HepG2 (cell line): Measurements from ENCODE around the gene ANKRD22. TPM values are rescaled to one million over a fixed set of nuclear protein-coding genes. Genes with fewer than 3 reads are reported as not detected.

Experiments used
- ATAC-seq: fragments of 200-7000 bp; cut with Tn5 transposase; 3 replicates; pipeline ENCODE4 v1.9.1; 2020; ENCODE audit warnings: mild to moderate bottlenecking, moderate library complexity
- BruUV-seq: library from RNA; stranded (reverse); fragments of 400-500 nt; replicated peaks from 2 replicates; lab custom pipeline; 2021; lab: Mats Ljungman, UMichigan
- CTCF ChIA-PET: fragments of 300-600 bp; formaldehyde crosslinking; extraction: SDS; loops from one replicate; lab custom pipeline; 2021; ENCODE audit warnings: low total read pairs, inconsistent platforms, low intra/inter-chr PET ratio; lab: Yijun Ruan, JAX
- POLR2A ChIA-PET: fragments of 350-600 bp; sonication (Branson Sonifier 250); formaldehyde crosslinking; loops from one replicate; lab custom pipeline; 2020; ENCODE audit warnings: antibody characterized with exemption, inconsistent platforms; lab: Yijun Ruan, JAX
- DNase-seq: peaks from one replicate; pipeline ENCODE4 v3.0.0-alpha.2; 2015; ENCODE audit warnings: low spot score
- FAIRE-seq: peaks from 3 replicates; lab custom pipeline; 2011; peaks lifted over from hg19 to GRCh38; lab: Jason Lieb, UNC
- H2AFZ ChIP-seq: one replicate; pipeline ENCODE4 v1.6.1; 2011; ENCODE audit warnings: low read length, inconsistent platforms
- H3K27ac ChIP-seq: fragments of 300-600 bp; 3 replicates; pipeline ENCODE4 v1.8.0; 2011; ENCODE audit warnings: mixed run types, mild to moderate bottlenecking, mixed read lengths, low read length, inconsistent platforms; ENCODE audit not compliant: insufficient read depth; ENCODE audit errors: extremely low read length
- H3K27me3 ChIP-seq, 2 experiments: fragments of 200-600 bp in 1 of 2; 2 replicates in 1 of 2; 3 replicates in 1 of 2; pipeline versions ENCODE4 v1.6.0 to v1.8.0; 2011; ENCODE audit warnings: low read length in 2 of 2, mild to moderate bottlenecking in 2 of 2, moderate library complexity in 2 of 2, inconsistent platforms in 1 of 2; ENCODE audit not compliant: insufficient read depth in 2 of 2, control insufficient read depth in 1 of 2
- H3K36me3 ChIP-seq, 2 experiments: fragments of 200-600 bp in 1 of 2; replicated peaks in 1 of 2; 2 replicates in 1 of 2; 3 replicates in 1 of 2; pipeline versions ENCODE4 v1.5.1 to v1.8.0; 2011; ENCODE audit warnings: low read length in 2 of 2, inconsistent platforms in 1 of 2; ENCODE audit not compliant: insufficient read depth in 2 of 2, control insufficient read depth in 1 of 2
- H3K4me1 ChIP-seq: 2 replicates; pipeline ENCODE4 v1.5.1; 2012; ENCODE audit warnings: low read length, inconsistent platforms; ENCODE audit not compliant: insufficient read depth
- H3K4me2 ChIP-seq: 2 replicates; pipeline ENCODE4 v1.6.0; 2011; ENCODE audit warnings: low read depth, low read length, inconsistent platforms
- H3K4me3 ChIP-seq, 3 experiments: fragments of 200-600 bp in 1 of 3; sonication (generic), shearing (Covaris generic) in 1 of 3; replicated peaks in 1 of 3; 2 replicates each; pipeline ENCODE4 v1.5.1; 2011 to 2016; ENCODE audit warnings: low read length in 3 of 3, inconsistent platforms in 2 of 3, low read depth in 2 of 3, mild to moderate bottlenecking in 2 of 3, control low read depth in 1 of 3, mixed read lengths in 1 of 3; ENCODE audit not compliant: insufficient read depth in 1 of 3
- H3K79me2 ChIP-seq: one replicate; pipeline ENCODE4 v1.6.1; 2011; ENCODE audit warnings: low read length, inconsistent platforms; ENCODE audit not compliant: insufficient read depth
- H3K9ac ChIP-seq: 2 replicates; pipeline ENCODE4 v1.6.0; 2011; ENCODE audit warnings: mild to moderate bottlenecking, low read depth, low read length, inconsistent platforms; ENCODE audit not compliant: insufficient read depth
- H3K9me3 ChIP-seq: 2 replicates; pipeline ENCODE4 v1.5.1; 2012; ENCODE audit warnings: mild to moderate bottlenecking, low read length
- H4K20me1 ChIP-seq: 2 replicates; pipeline ENCODE4 v1.6.0; 2011; ENCODE audit warnings: inconsistent platforms, mild to moderate bottlenecking, low read length, moderate library complexity; ENCODE audit not compliant: insufficient read depth
- ATAD3A ChIP-seq: sonication (generic); formaldehyde crosslinking; IDR thresholded peaks from 2 replicates; pipeline ENCODE4 v1.4.0; 2020; ENCODE audit warnings: missing genetic modification reagents
- CC2D1A ChIP-seq: sonication (generic); formaldehyde crosslinking; IDR thresholded peaks from 2 replicates; pipeline ENCODE4 v1.8.1; 2023; ENCODE audit warnings: mild to moderate bottlenecking, missing genetic modification reagents
- DRAP1 ChIP-seq: IDR thresholded peaks from 2 replicates; pipeline ENCODE4 v1.6.1; 2016; ENCODE audit warnings: missing genetic modification reagents, missing compliant biosample characterization
- MATR3 ChIP-seq: sonication (generic); formaldehyde crosslinking; IDR thresholded peaks from 2 replicates; pipeline ENCODE4 v1.4.0; 2020; ENCODE audit warnings: missing genetic modification reagents
- MAX ChIP-seq: IDR thresholded peaks from 2 replicates; pipeline ENCODE4 v1.6.1; 2012; ENCODE audit warnings: inconsistent platforms
- NBN ChIP-seq: fragments of 450-650 bp; conservative IDR thresholded peaks from 2 replicates; pipeline ENCODE4 v1.6.1; 2017
- SOX6 ChIP-seq, 2 experiments: fragments of 450-650 bp in 1 of 2; sonication (generic) in 1 of 2; formaldehyde crosslinking in 1 of 2; IDR thresholded peaks; 2 replicates each; pipeline versions ENCODE4 v1.4.0 to v1.6.1; 2017 to 2020; ENCODE audit warnings: antibody characterized with exemption in 1 of 2, mild to moderate bottlenecking in 1 of 2, missing genetic modification reagents in 1 of 2
- YY1 ChIP-seq: IDR thresholded peaks from 2 replicates; pipeline ENCODE4 v1.6.1; 2011; ENCODE audit warnings: low read length, low read depth, moderate library complexity, mild to moderate bottlenecking; ENCODE audit not compliant: insufficient read depth, insufficient replicate concordance
- ZNF430 ChIP-seq: sonication (generic); formaldehyde crosslinking; IDR thresholded peaks from 2 replicates; pipeline ENCODE4 v1.9.0; 2021; ENCODE audit warnings: mild to moderate bottlenecking, missing genetic modification reagents
- ZNF546 ChIP-seq: sonication (generic); formaldehyde crosslinking; conservative IDR thresholded peaks from 2 replicates; pipeline ENCODE4 v1.8.1; 2023; ENCODE audit warnings: mild to moderate bottlenecking, missing genetic modification reagents
- ZNF558 ChIP-seq: sonication (generic); formaldehyde crosslinking; IDR thresholded peaks from 2 replicates; pipeline ENCODE4 v1.9.0; 2022; ENCODE audit warnings: mild to moderate bottlenecking, missing genetic modification reagents, borderline replicate concordance
- ZNF761 ChIP-seq: sonication (generic); formaldehyde crosslinking; conservative IDR thresholded peaks from 2 replicates; pipeline ENCODE4 v1.4.0; 2020; ENCODE audit warnings: mild to moderate bottlenecking, missing genetic modification reagents
- WGBS: methylation state at CpG from one replicate; pipeline ENCODE4 v1.1.6; 2017; ENCODE audit warnings: low lambda C conversion rate; 5-methylcytosine and 5-hydroxymethylcytosine counted together
- in situ Hi-C: cut with HindIII; loops from 2 replicates; pipeline ENCODE4 v1.10.0; 2017; ENCODE audit warnings: low pct_unique_long_range_greater_than_20kb; ENCODE audit not compliant: extremely low pct_ligation_motif_present
- intact Hi-C: fragments of 100-400 bp; cut with micrococcal nuclease; formaldehyde crosslinking; loops from one replicate; pipeline ENCODE4 v1.10.0; 2022; ENCODE audit not compliant: unreplicated experiment
- polyA plus RNA-seq, 8 experiments: library from polyadenylated mRNA; depleted of rRNA in 3 of 8; stranded (reverse) in 7 of 8; unstranded in 1 of 8; fragments of >200 nt; fragmentation: Illumina TruSeq in 4 of 8; extraction: Trizol in 4 of 8; gene quantifications; 2 replicates each; pipeline versions ENCODE4 v1.2.1 to v1.2.3, GENCODE V29; 2011 to 2016; ENCODE audit warnings: low read depth in 4 of 8, missing spikeins in 1 of 8, mixed read lengths in 1 of 8; ENCODE audit not compliant: insufficient read depth in 1 of 8
- total RNA-seq, 5 experiments: library from RNA; depleted of rRNA; stranded (reverse); fragments of >200 nt; fragmentation: Illumina TruSeq; extraction: Trizol; gene quantifications; 2 replicates each; pipeline ENCODE4 v1.2.3, GENCODE V29; 2016; ENCODE audit warnings: low read depth in 1 of 5

ANKRD22 gene
- total and polyA plus RNA-seq, 2 of the 13 experiments (the other 11 are each of a cell fraction or from before 2014, with no cell fraction given), result not detected

- no peak for TF ChIP-seq SOX6 (IDR thresholded peaks at IDR 0.05)
- TF ChIP-seq SOX6 (CRISPR knock-in tag; IDR thresholded peaks at IDR 0.05), result no peak
- no peak for TF ChIP-seq YY1
These were observed 41.3 kb downstream of the ANKRD22 start (continued) for GRCh38 chr10:88810196-88810961.

- in situ Hi-C loops, result no loop called here
- no peaks in the 10 kb centered on the region for H3K36me3 ChIP-seq
- FAIRE-seq, result no peak
- TF ChIP-seq ZNF430 (CRISPR knock-in tag) (no peak), ZNF558 (CRISPR knock-in tag) (no peak), DRAP1 (CRISPR knock-in tag) (no peak), MATR3 (CRISPR knock-in tag) (no peak), ZNF761 (no peak), CC2D1A (no peak), ZNF546 (no peak), NBN (no peak), ATAD3A (CRISPR knock-in tag) (no peak), MAX (no peak)
- TF ChIP-seq, all 625 proteins: peak for 0
- no peak overlapping the region for H3K27ac ChIP-seq
- no peak overlapping the region for H3K4me2 ChIP-seq
- no peaks in the 10 kb centered on the region for H4K20me1 ChIP-seq
- H3K27me3 ChIP-seq, result no peaks in the 10 kb centered on the region; a peak in 1 of 5 replicates
- POLR2A ChIA-PET, result no interaction called here
- H3K9ac ChIP-seq, result no peak overlapping the region
- no peaks in the 10 kb centered on the region for H3K79me2 ChIP-seq
- ATAC-seq (no peak), DNase-seq (no peak)
- no peaks in the 10 kb centered on the region for H3K9me3 ChIP-seq
- no peak overlapping the region for H2AFZ ChIP-seq
- no peaks in the 10 kb centered on the region for H3K4me1 ChIP-seq
- no peak overlapping the region for H3K4me3 ChIP-seq
- CTCF ChIA-PET, result interaction anchor here (1.4 kb wide), 1 partner anchor 122 kb away, joined by 13 read pairs; no protein-coding TSS in a partner anchor
- BruUV-seq, result no TSS peak
- intact Hi-C loops, result loop anchor here (1.0 kb wide), 2 partner anchors 121 to 244 kb away; no protein-coding TSS in a partner anchor
- WGBS, result 24% methylated on average over 4 of the region's 4 CpGs
These were observed 42.0 kb downstream of the ANKRD22 start for GRCh38 chr10:88809621-88810020.
